Right renal pelvis (tissue), 4 donors: ENCODE measurements around the gene HACD2. TPM values are rescaled to one million over a fixed set of nuclear protein-coding genes. Genes with fewer than 3 reads are reported as not detected.
A peak's percentile ranks its signal among the peaks of the same experiment; 100 is the strongest.
"Not testable (repeated sequence)": the region's sequence is repeated elsewhere in the genome, so short reads cannot be mapped to it uniquely, and the experiment has no call there.

Source experiments
- DNase-seq, 4 donors: peaks; one replicate each; pipeline ENCODE4 v3.0.0-alpha.2; 2013; ENCODE audit warnings: low read depth in 4 of 4, low spot score in 3 of 4, missing footprints in 1 of 4
- polyA plus RNA-seq, 4 donors: library from polyadenylated mRNA; unstranded; fragments of 120-200 nt; gene quantifications; one replicate each; pipeline ENCODE4 v1.2.1, GENCODE V29; 2013; ENCODE audit not compliant: insufficient read length in 4 of 4

The HACD2 gene
- polyA plus RNA-seq, 4 donors, result 45.6 to 60.1 (median 54.3) TPM

GRCh38 chr3:123613543-123613942 lies 28.7 kb upstream of the HACD2 start:
- no peak for DNase-seq

DNA sequence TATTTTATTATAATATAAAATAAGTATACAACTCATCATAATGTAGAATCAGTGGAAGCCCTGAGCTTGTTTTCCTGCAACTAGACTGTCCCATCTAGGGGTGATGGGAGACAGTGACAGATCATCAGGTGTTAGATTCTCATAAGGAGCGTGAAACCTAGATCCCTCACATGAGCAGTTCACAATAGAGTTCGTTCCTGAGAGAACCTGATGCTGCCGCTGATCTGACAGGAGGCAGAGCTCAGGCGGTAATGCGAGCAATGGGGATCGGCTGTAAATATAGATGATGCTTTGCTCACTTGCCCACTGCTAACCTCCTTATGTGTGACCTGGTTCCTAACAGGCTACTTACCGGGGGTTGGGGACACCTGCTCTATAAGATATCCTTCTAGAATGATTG lies 26.8 kb upstream of the HACD2 start:
- DNase-seq, result not testable (repeated sequence)

DNA sequence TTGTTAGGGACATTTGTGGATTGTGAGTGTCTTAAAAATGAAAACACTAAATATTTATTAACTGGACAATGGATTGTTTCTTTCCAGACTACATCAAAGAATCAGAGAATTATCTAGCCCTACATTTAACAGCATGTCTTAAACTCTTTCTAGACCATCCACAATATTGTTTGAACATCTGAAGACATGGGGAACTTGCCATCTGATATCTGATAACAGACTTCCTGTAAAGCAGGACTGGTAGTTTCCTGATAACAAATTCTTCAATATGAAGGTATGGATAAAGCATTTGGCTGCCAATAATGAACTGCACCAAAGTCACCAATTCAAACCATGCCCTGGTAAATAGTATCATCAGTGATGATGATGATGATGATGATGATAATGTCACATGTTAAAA lies 26.2 kb upstream of the HACD2 start:
- DNase-seq, result no peak

GRCh38 chr3:123610331-123610730 lies 25.5 kb upstream of the HACD2 start:
- no peak for DNase-seq

- no peak for DNase-seq
Observed at GRCh38 chr3:123609063-123609462, 24.2 kb upstream of the HACD2 start.

- no peak for DNase-seq
Observed at GRCh38 chr3:123608263-123608937, 23.5 kb upstream of the HACD2 start.

- no peak for DNase-seq
Observed at GRCh38 chr3:123606527-123606926, 21.7 kb upstream of the HACD2 start.

DNA sequence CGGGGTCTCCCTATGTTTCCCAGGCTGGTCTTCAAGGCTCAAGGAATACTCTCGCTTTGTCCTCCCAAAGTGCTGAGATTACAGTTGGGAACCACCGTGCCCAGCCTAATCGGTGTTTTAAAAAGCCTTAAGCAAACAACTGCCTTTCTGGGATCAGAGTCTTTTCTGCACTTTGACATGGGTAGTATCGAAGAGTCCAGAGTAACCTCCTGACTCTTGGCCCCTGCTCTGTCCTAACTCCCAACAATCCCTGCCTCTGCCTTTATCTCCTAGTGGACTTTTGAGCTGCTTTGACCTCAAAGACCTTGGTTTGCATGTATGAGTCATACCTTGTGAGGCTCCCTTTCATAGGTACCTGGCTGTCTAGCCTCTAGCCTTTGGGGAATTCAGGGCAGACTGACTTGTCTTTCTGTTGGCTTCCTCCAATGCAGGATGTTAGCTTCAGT lies 21.0 kb upstream of the HACD2 start:
- DNase-seq, result no peak

DNA sequence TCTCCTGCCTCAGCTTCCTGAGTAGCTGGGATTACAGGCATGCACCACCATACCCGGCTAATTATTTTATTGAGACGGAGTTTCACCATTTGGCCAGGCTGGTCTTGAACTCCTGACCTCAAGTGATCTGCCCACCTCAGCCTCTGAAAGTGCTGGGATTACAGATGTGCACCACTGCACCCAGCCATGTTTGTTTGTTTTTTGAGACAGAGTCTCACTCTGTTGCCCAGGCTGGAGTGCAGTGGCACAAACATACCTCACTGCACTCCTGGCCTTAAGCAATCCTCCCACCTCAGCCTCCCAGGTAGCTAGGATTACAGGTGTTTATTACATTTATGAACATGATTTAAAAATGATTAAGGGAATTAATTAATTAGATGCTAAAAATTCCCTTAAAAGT lies 18.3 kb upstream of the HACD2 start:
- DNase-seq, result not testable (repeated sequence)

DNA sequence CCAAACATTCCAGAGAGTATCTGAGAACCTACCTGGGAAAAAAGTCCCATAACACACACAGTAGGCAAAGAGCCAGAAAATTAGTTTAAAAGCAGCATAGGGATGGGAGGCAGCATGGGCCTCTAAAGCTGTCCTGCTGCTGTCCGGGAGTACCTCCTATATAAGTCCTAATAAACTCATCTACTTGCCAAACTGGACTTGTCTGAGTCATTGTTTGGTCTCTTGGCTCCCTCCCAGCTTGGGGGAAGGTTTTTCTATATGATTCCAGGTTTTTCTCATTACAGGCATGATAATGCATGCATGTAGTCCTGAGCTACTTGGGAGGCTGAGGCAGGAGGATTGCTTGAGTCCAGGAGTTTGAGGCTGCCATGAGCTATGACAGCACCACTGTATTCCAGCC lies 17.5 kb upstream of the HACD2 start:
- no peak for DNase-seq

- DNase-seq, result not testable (repeated sequence)
Observed at GRCh38 chr3:123600863-123601262, 16.0 kb upstream of the HACD2 start.

DNA sequence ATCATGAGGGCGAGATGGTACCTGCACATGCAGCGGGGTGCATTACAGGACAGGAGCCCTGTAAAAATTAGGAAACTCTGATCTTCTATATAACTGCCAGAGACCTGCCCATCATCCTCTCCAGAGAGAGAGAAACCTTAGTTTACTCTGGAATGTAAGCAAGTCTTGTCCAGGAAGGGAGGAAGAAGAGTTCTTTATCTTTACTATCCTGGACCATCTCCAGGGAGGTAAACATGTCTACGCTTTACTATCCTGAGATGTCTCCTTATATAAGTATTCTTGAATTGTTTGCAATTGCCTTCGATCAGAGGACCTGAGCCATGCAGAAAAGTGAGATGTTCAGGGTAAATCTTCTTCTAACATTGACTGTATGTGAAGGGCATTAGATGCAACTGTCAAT lies 12.7 kb upstream of the HACD2 start:
- DNase-seq, result no peak

DNA sequence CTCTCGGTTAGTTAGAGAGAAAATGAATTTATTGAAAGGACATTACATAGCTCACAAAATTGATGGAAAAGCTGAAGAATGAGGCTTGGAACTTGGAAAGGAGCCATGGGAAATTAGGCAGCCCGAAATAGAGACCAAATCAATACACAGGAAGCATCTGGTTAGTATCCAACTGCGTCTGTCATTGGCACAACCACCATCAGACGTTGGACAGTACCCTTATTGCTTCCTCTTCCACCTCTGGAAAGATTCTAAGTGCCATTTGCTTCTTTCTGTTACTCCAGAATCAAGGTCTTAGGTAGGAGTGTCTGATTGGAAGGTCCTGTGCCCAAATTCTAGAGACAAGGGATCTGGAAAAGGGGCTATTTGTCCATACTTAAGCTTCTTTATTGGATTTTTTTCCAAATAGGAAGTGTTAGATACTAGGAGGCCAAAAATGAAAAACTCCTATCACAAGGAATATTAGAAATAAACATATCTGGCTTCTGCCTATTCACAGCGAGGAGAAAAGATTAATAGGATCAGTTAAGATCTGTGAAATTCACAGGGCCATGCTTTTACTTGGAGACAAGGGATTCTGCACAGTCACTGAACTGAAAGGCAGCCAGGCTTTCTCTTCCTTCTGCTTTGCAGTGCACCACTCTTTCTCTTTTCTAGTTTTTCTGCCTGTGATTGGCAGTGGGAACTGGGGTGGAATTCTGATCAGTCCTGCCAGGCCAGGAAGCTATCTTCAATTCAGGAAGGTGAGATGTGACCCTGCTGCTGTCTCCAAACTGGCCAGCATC lies 10.7 kb upstream of the HACD2 start:
- DNase-seq, result no peak

- no peak for DNase-seq
Observed at GRCh38 chr3:123593381-123593780, 8.5 kb upstream of the HACD2 start.

GRCh38 chr3:123590685-123591450 lies 6.0 kb upstream of the HACD2 start:
- DNase-seq, result no peak

- DNase-seq, result no peak
Observed at GRCh38 chr3:123587401-123587800, 2.5 kb upstream of the HACD2 start.

- no peak for DNase-seq
Observed at GRCh38 chr3:123586968-123587367, 2.1 kb upstream of the HACD2 start.

- peak in 2 of 4 donors; percentile 18 to 33 for DNase-seq
Observed at GRCh38 chr3:123586131-123586530, 1.3 kb upstream of the HACD2 start.

- peak in 2 of 4 donors; percentile 16 to 20 for DNase-seq
Observed at GRCh38 chr3:123584284-123584987, 417 bp downstream of the HACD2 start.

GRCh38 chr3:123583561-123583960 lies 1.3 kb downstream of the HACD2 start:
- no peak for DNase-seq

- DNase-seq, result no peak
Observed at GRCh38 chr3:123582315-123582714, 2.5 kb downstream of the HACD2 start.
